ENCODE measurements around the gene PDS5B. TPM values are rescaled to one million over a fixed set of nuclear protein-coding genes. Genes with fewer than 3 reads are reported as not detected.
"Not testable (repeated sequence)": the region's sequence is repeated elsewhere in the genome, so short reads cannot be mapped to it uniquely, and the experiment has no call there.

PDS5B gene
- total and polyA plus RNA-seq, 9 donors = 30.4 to 52.7 (median 41.4) TPM

DNA sequence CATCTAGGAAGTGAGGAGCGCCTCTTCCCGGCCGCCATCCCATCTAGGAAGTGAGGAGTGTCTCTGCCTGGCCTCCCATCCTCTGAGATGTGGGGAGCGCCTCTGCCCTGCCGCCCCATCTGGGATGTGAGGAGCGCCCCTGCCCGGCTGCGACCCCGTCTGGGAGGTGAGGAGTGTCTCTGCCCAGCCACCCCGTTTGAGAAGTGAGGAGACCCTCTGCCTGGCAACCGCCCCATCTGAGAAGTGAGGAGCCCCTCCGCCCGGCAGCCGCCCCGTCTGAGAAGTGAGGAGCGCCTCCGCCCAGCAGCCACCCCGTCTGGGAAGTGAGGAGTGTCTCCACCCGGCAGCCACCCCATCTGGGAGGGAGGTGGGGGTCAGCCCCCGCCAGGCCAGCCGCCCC is 129.9 kb downstream of the PDS5B start:
- not testable (repeated sequence) for H3K4me3 ChIP-seq (ENCODE audit: low read length); H3K4me1 ChIP-seq (ENCODE audit: control insufficient read depth, insufficient read depth, low read length); DNase-seq; H3K27me3 ChIP-seq (ENCODE audit: control insufficient read depth, insufficient read depth, low read length); H3K27ac ChIP-seq (ENCODE audit: low read length)
- whole genome bisulfite sequencing (ENCODE audit: insufficient coverage) = 100% methylated on average over 2 of the region's 21 CpGs
- Histone ChIP-seq H3K36me3 (ENCODE audit: control insufficient read depth, insufficient read depth, low read length) (peaks cover 25% of the 10 kb centered on the region), H3K9me3 (replicated peaks; ENCODE audit: control insufficient read depth, low read depth, low read length) (peaks cover 14% of the 10 kb centered on the region)

DNA sequence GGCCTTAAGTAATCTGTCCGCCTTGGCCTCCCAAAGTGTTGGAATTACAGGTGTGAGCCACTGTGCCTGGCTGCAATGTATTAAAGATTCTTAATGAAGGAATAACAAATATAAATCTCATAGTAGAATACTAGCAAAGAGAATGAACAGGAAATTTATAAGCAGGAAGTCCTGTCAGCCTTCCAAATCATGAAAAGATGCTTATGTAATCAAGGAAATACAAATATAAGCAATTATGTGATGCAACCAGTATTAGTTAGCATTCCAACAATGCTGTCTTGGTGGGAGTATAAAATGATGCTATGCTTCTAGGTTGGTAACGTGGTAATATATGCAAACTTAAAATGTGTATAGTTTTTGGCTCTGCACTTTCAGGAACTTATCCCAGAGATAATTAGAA is 133.8 kb downstream of the PDS5B start:
- H3K9me3 ChIP-seq (replicated peaks; ENCODE audit: control insufficient read depth, low read depth, low read length) = no peaks in the 10 kb centered on the region
- no peaks in the 10 kb centered on the region for H3K27me3 ChIP-seq (ENCODE audit: control insufficient read depth, insufficient read depth, low read length)
- no peaks in the 10 kb centered on the region for H3K4me1 ChIP-seq (ENCODE audit: control insufficient read depth, insufficient read depth, low read length)
- no CpG with 5 or more reads among the region's 2 CpGs for WGBS (ENCODE audit: insufficient coverage)
- DNase-seq = no peak
- no peak overlapping the region for H3K27ac ChIP-seq (ENCODE audit: low read length)
- peaks cover 12% of the 10 kb centered on the region for H3K36me3 ChIP-seq (ENCODE audit: control insufficient read depth, insufficient read depth, low read length)
- no peak overlapping the region for H3K4me3 ChIP-seq (ENCODE audit: low read length)

GRCh38 chr13:32721131-32722034 is 135.1 kb downstream of the PDS5B start:
- H3K9me3 ChIP-seq (replicated peaks; ENCODE audit: control insufficient read depth, low read depth, low read length); H3K4me3 ChIP-seq (ENCODE audit: low read length); H3K27me3 ChIP-seq (ENCODE audit: control insufficient read depth, insufficient read depth, low read length); DNase-seq; H3K27ac ChIP-seq (ENCODE audit: low read length); H3K36me3 ChIP-seq (ENCODE audit: control insufficient read depth, insufficient read depth, low read length); H3K4me1 ChIP-seq (ENCODE audit: control insufficient read depth, insufficient read depth, low read length): not testable (repeated sequence)
- WGBS (ENCODE audit: insufficient coverage) = 94% methylated on average over 23 of the region's 58 CpGs

DNA sequence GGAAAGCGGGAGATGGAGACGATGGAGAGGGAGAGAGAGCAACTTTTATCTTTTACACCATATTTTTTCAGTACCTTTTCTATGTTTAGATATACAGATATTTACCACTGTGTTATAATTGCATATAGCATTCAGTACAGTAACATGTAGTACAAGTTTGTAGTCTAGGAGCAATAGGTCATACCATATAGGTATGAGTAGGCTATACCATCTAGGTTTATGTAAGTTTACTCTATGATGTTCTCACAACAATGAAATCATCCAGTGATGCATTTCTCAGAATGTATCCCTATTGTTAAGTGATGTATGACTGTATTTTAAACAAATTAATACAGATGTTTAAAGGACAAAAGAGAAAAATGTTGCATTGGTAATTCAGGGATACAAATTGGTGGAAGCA is 136.1 kb downstream of the PDS5B start:
- Histone ChIP-seq H3K27ac (ENCODE audit: low read length) (no peak overlapping the region), H3K36me3 (ENCODE audit: control insufficient read depth, insufficient read depth, low read length) (peaks cover 8% of the 10 kb centered on the region), H3K4me1 (ENCODE audit: control insufficient read depth, insufficient read depth, low read length) (no peaks in the 10 kb centered on the region), H3K27me3 (ENCODE audit: control insufficient read depth, insufficient read depth, low read length) (no peaks in the 10 kb centered on the region), H3K4me3 (ENCODE audit: low read length) (no peak overlapping the region), H3K9me3 (replicated peaks; ENCODE audit: control insufficient read depth, low read depth, low read length) (no peaks in the 10 kb centered on the region)
- DNase-seq = no peak
- WGBS (ENCODE audit: insufficient coverage) = no CpG with 5 or more reads among the region's 2 CpGs

GRCh38 chr13:32723987-32724386 is 137.7 kb downstream of the PDS5B start:
- Histone ChIP-seq H3K27ac (ENCODE audit: low read length) (no peak overlapping the region), H3K36me3 (ENCODE audit: control insufficient read depth, insufficient read depth, low read length) (peaks cover 8% of the 10 kb centered on the region), H3K9me3 (replicated peaks; ENCODE audit: control insufficient read depth, low read depth, low read length) (no peaks in the 10 kb centered on the region), H3K4me3 (ENCODE audit: low read length) (no peak overlapping the region), H3K27me3 (ENCODE audit: control insufficient read depth, insufficient read depth, low read length) (no peaks in the 10 kb centered on the region), H3K4me1 (ENCODE audit: control insufficient read depth, insufficient read depth, low read length) (no peaks in the 10 kb centered on the region)
- WGBS (ENCODE audit: insufficient coverage) = no CpG with 5 or more reads among the region's 3 CpGs
- no peak for DNase-seq

GRCh38 chr13:32726374-32727037 is 140.3 kb downstream of the PDS5B start:
- Histone ChIP-seq H3K36me3 (ENCODE audit: control insufficient read depth, insufficient read depth, low read length) (peaks cover 2% of the 10 kb centered on the region), H3K4me3 (ENCODE audit: low read length) (no peak overlapping the region), H3K27ac (ENCODE audit: low read length) (no peak overlapping the region), H3K4me1 (ENCODE audit: control insufficient read depth, insufficient read depth, low read length) (no peaks in the 10 kb centered on the region), H3K27me3 (ENCODE audit: control insufficient read depth, insufficient read depth, low read length) (no peaks in the 10 kb centered on the region), H3K9me3 (replicated peaks; ENCODE audit: control insufficient read depth, low read depth, low read length) (no peaks in the 10 kb centered on the region)
- no CpG with 5 or more reads among the region's 4 CpGs for WGBS (ENCODE audit: insufficient coverage)
- DNase-seq = no peak

DNA sequence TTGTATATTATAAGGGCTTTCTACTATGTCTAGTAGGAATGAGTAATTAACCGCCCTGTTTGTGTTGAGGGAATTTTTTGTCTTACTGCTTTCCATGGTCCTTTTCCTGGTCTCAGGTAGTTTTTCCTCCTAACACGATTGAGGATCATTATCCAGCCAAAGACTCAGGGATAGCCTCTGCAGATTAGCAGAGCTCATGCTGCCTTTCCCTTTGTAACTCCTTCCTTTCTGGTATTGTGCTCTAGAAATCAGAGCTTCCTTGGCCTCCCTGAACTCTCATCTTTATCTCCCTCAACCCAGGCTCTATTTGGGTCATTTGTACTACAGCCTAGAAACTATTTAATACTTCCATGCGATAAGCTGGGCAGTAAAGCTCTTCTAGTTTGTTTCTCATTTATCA is 142.1 kb downstream of the PDS5B start:
- peaks cover 2% of the 10 kb centered on the region for H3K36me3 ChIP-seq (ENCODE audit: control insufficient read depth, insufficient read depth, low read length)
- H3K4me1 ChIP-seq (ENCODE audit: control insufficient read depth, insufficient read depth, low read length) = no peaks in the 10 kb centered on the region
- H3K9me3 ChIP-seq (replicated peaks; ENCODE audit: control insufficient read depth, low read depth, low read length) = no peaks in the 10 kb centered on the region
- H3K4me3 ChIP-seq (ENCODE audit: low read length) = no peak overlapping the region
- no CpG with 5 or more reads among the region's 3 CpGs for WGBS (ENCODE audit: insufficient coverage)
- H3K27me3 ChIP-seq (ENCODE audit: control insufficient read depth, insufficient read depth, low read length) = no peaks in the 10 kb centered on the region
- DNase-seq = no peak
- H3K27ac ChIP-seq (ENCODE audit: low read length) = no peak overlapping the region

DNA sequence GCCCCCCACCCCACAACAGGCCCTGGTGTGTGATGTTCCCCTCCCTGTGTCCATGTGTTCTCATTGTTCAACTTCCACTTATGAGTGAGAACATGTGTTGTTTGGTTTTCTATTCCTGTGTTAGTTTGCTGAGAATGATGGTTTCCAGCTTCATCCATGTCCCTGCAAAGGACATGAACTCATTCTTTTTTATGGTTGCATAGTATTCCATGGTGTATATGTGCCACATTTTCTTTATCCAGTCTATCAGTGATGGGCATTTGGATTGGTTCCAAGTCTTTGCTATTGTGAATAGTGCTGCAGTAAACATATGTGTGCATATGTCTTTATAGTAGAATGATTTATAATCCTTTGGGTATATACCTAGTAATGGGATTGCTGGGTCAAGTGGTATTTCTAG is 142.8 kb downstream of the PDS5B start:
- H3K9me3 ChIP-seq (replicated peaks; ENCODE audit: control insufficient read depth, low read depth, low read length); H3K4me1 ChIP-seq (ENCODE audit: control insufficient read depth, insufficient read depth, low read length); DNase-seq; H3K27me3 ChIP-seq (ENCODE audit: control insufficient read depth, insufficient read depth, low read length); H3K27ac ChIP-seq (ENCODE audit: low read length); H3K36me3 ChIP-seq (ENCODE audit: control insufficient read depth, insufficient read depth, low read length); H3K4me3 ChIP-seq (ENCODE audit: low read length): not testable (repeated sequence)

- H3K4me1 ChIP-seq (ENCODE audit: control insufficient read depth, insufficient read depth, low read length) = no peaks in the 10 kb centered on the region
- no peaks in the 10 kb centered on the region for H3K27me3 ChIP-seq (ENCODE audit: control insufficient read depth, insufficient read depth, low read length)
- no peak for DNase-seq
- no CpG with 5 or more reads among the region's 3 CpGs for WGBS (ENCODE audit: insufficient coverage)
- no peaks in the 10 kb centered on the region for H3K9me3 ChIP-seq (replicated peaks; ENCODE audit: control insufficient read depth, low read depth, low read length)
- H3K36me3 ChIP-seq (ENCODE audit: control insufficient read depth, insufficient read depth, low read length) = peaks cover 4% of the 10 kb centered on the region
- no peak overlapping the region for H3K27ac ChIP-seq (ENCODE audit: low read length)
- H3K4me3 ChIP-seq (ENCODE audit: low read length) = no peak overlapping the region
Observed at GRCh38 chr13:32731074-32731473, 144.8 kb downstream of the PDS5B start.

DNA sequence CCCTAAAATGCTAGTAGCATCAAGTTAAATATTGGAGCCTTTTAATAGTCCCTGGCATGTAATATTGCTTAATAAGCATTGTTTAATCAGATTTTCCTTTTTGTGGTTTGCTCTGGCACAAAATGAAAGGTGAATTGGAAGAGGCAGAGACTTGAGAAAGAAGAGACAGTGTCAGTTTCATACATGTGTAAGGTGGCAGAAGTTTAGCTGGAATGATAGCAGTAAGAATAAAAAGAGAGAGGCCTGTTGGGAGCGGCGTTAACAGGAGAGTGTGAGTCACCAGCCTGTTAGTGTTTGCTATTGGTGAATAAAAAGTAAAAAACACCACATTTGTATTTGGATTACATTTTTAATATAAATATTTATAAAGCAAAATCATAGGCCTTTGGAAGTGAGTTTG is 145.3 kb downstream of the PDS5B start:
- no peaks in the 10 kb centered on the region for H3K27me3 ChIP-seq (ENCODE audit: control insufficient read depth, insufficient read depth, low read length)
- WGBS (ENCODE audit: insufficient coverage) = no CpG with 5 or more reads among the region's 2 CpGs

More for the DNA sequence above, 145.3 kb downstream of the PDS5B start:
- peak; percentile 16 for DNase-seq
- H3K27ac ChIP-seq (ENCODE audit: low read length) = no peak overlapping the region
- H3K4me3 ChIP-seq (ENCODE audit: low read length) = no peak overlapping the region
- H3K36me3 ChIP-seq (ENCODE audit: control insufficient read depth, insufficient read depth, low read length) = peaks cover 4% of the 10 kb centered on the region
- no peaks in the 10 kb centered on the region for H3K9me3 ChIP-seq (replicated peaks; ENCODE audit: control insufficient read depth, low read depth, low read length)
- H3K4me1 ChIP-seq (ENCODE audit: control insufficient read depth, insufficient read depth, low read length) = no peaks in the 10 kb centered on the region
